ENCODE measurements around the gene OGFR. TPM values are rescaled to one million over a fixed set of nuclear protein-coding genes. Genes with fewer than 3 reads are reported as not detected.
"Not testable (repeated sequence)": the region's sequence is repeated elsewhere in the genome, so short reads cannot be mapped to it uniquely, and the experiment has no call there.

The OGFR gene
- total RNA-seq, 4 donors from 2014 or later, result 73.3 to 88.3 (median 76.3) TPM

DNA sequence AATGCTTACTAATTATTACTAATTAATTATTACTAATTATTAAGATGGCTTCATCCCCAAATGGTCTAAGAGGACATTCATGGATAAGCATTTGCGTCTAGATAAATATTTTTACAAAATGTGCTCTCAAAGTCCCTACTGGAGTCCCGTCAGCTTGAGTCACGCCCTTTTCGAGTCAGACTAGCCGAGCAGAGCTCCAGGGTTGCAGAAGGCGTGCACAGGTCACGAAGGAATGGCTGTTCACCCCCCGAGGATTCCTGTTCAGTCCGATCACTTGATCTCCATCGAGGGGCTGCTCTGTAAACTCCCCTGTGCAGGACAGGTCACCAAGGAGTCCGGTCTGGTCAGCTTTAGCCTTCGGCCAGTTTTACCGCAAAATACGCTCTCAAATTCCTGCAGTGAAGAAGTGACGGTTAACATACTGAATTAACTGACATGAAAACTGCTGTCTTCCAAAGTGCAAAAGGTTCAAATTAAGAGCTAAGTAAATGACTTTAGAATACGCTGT is 37.1 kb downstream of the OGFR start:
- Histone ChIP-seq H3K36me3 (no peaks in the 10 kb centered on the region), H3K4me3 (no peak overlapping the region), H3K27me3 (no peaks in the 10 kb centered on the region), H3K4me1 (peaks cover 0 to 4% (median 0%) of the 10 kb centered on the region in 4 donors), H3K9me3 (no peaks in the 10 kb centered on the region), H3K27ac (no peak overlapping the region)
- DNase-seq, result no peak
- TF ChIP-seq, protein P1, sequence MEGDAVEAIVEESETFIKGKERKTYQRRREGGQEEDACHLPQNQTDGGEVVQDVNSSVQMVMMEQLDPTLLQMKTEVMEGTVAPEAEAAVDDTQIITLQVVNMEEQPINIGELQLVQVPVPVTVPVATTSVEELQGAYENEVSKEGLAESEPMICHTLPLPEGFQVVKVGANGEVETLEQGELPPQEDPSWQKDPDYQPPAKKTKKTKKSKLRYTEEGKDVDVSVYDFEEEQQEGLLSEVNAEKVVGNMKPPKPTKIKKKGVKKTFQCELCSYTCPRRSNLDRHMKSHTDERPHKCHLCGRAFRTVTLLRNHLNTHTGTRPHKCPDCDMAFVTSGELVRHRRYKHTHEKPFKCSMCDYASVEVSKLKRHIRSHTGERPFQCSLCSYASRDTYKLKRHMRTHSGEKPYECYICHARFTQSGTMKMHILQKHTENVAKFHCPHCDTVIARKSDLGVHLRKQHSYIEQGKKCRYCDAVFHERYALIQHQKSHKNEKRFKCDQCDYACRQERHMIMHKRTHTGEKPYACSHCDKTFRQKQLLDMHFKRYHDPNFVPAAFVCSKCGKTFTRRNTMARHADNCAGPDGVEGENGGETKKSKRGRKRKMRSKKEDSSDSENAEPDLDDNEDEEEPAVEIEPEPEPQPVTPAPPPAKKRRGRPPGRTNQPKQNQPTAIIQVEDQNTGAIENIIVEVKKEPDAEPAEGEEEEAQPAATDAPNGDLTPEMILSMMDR (IDR thresholded peaks at IDR 0.05), result no peak
- TF ChIP-seq POLR2A (IDR thresholded peaks at IDR 0.05), result no peak

DNA sequence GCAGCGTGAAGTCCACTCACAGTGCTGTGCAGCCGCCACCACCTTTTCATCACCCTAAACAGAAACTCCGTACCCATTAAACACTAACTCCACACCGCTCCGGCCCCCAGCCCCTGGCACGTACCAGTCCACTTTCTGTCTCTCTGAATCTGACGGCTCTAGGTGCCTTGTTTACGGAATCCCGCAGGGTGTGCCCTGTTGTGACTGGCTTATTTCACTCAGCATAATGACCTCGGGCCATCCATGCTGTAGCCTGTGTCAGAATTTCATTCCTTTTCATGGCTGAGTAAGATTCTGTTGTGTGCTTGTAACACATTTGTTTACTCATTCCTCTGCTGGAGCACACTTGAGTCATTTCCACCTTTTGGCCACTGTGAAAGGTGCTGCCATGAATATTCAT is 39.0 kb downstream of the OGFR start:
- peak in 1 of 3 donors; percentile 42 for DNase-seq
- no peaks in the 10 kb centered on the region for H3K27me3 ChIP-seq
- no peaks in the 10 kb centered on the region for H3K9me3 ChIP-seq
- no peak overlapping the region for H3K27ac ChIP-seq
- no peak overlapping the region for H3K4me3 ChIP-seq
- H3K4me1 ChIP-seq, result no peaks in the 10 kb centered on the region
- no peak for TF ChIP-seq POLR2A (IDR thresholded peaks at IDR 0.05)
- TF ChIP-seq, protein P1 (IDR thresholded peaks at IDR 0.05), result no peak
- no peaks in the 10 kb centered on the region for H3K36me3 ChIP-seq

DNA sequence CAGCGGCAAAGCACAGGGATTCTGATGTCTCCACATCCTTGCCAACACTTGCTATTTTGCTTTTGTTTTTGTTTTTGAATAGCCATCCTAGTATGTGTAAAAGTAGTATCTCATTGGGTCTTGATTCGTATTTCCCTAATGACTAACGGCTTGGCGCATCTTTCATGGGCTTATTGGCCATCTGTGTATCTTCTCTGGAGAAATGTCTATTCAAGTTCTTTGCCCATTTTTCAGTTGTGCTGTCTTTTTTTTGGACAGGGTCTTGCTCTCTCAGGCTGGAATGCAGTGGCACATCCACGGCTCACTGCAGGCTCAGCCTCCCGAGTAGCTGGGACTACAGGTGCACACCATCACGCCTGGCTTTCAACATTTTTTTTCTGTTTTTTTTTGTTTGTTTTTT is 39.5 kb downstream of the OGFR start:
- H3K9me3 ChIP-seq, result no peaks in the 10 kb centered on the region
- no peak overlapping the region for H3K27ac ChIP-seq
- no peaks in the 10 kb centered on the region for H3K4me1 ChIP-seq
- H3K36me3 ChIP-seq, result no peaks in the 10 kb centered on the region
- peak in 1 of 3 donors; percentile 13 for DNase-seq
- no peak for TF ChIP-seq POLR2A (IDR thresholded peaks at IDR 0.05)
- TF ChIP-seq, protein P1 (IDR thresholded peaks at IDR 0.05), result no peak
- no peaks in the 10 kb centered on the region for H3K27me3 ChIP-seq
- no peak overlapping the region for H3K4me3 ChIP-seq

DNA sequence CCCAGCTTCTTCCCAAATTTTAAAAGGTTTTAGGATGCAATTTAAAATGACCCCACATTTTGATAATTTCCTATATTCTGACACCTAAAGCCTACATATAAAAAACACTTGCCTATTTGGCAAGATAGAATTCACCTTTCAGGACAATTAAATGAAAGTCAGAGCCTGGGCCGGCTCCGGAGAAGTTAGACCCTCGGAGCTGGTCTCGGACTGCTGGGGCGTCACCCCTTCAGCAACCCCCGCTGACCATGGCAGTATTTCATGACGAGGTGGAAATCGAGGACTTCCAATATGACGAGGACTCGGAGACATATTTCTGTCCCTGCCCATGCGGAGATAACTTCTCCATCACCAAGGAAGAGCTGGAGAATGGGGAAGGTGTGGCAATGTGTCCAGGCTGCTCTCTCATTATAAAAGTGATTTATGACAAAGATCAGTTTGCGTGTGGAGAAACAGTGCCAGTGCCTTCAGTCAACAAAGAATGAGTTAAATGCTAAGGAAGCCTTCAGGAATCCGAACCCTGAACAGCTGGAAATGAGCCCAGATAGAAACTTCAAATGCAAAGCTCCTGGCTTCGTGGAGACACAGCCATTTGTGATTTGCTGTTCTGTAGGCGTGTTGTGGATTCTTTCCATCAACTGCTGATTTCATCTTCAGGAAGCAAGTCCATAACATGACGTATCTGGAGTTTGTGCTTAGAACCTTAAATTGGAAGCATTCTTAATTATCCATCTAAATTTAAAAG is 41.0 kb downstream of the OGFR start:
- TF ChIP-seq, protein P1 (IDR thresholded peaks at IDR 0.05), result no peak
- no peak for TF ChIP-seq POLR2A (IDR thresholded peaks at IDR 0.05)
- no peak overlapping the region for H3K27ac ChIP-seq
- H3K36me3 ChIP-seq, result no peaks in the 10 kb centered on the region
- H3K4me3 ChIP-seq, result no peak overlapping the region
- DNase-seq, result no peak
- no peaks in the 10 kb centered on the region for H3K9me3 ChIP-seq
- H3K27me3 ChIP-seq, result no peaks in the 10 kb centered on the region
- H3K4me1 ChIP-seq, result no peaks in the 10 kb centered on the region

DNA sequence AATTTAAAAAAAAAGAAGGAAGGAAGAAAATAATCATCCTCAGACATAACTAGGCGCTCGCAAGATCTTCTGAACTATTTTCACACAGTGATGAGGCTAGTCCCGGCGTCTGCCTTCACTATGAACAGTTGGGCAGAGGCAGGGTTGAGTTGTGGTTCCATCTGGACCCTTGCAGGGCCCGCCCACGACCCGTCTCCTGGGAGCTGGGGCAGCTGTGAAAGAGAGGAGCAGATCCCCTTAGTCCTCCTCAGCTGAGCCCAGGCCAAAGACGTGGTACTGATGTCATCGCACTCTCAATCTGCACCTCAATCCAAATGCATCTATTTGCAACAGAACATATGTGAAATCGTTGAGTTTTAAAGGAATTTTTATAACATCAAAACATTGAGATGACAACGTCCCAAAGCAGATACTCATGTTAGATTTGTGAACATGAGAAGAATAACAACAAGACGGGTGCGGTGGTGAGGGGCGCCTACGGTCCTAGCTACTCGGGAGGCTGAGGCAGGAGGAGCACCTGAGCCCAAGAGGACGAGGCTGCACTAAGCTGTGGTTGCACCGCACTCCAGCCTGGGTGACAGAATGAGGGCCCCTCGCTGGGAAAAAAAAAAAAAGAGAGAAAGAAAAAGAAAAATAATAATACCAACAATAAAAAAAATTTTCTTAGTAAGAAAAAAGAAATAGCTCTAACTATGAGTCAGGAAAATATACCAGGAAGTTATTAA is 41.7 kb downstream of the OGFR start:
- Histone ChIP-seq H3K36me3 (no peaks in the 10 kb centered on the region), H3K27ac (no peak overlapping the region), H3K4me1 (no peaks in the 10 kb centered on the region), H3K27me3 (no peaks in the 10 kb centered on the region), H3K4me3 (no peak overlapping the region), H3K9me3 (no peaks in the 10 kb centered on the region)
- no peak for DNase-seq
- TF ChIP-seq, protein P1 (IDR thresholded peaks at IDR 0.05), result no peak
- TF ChIP-seq POLR2A (IDR thresholded peaks at IDR 0.05), result no peak

DNA sequence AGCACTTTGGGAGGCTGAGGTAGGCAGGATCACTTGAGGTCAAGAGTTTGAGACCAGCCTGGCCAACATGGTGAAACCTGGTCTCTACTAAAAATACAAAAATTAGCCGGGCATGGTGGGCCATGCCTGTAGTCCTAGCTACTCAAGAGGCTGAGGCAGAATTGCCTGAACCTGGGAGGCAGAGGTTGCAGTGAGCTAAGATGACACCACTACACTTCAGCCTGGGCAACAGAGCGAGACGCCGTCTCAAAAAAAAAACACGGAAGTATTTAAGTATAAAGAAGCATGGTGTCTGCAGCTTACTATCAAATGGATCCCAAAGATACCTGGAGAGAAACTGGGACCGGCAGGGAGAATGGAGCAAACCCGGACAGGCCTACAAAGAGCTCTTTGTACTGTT is 44.3 kb downstream of the OGFR start:
- H3K27ac ChIP-seq, H3K4me1 ChIP-seq, H3K27me3 ChIP-seq, H3K36me3 ChIP-seq, H3K4me3 ChIP-seq, H3K9me3 ChIP-seq, DNase-seq: not testable (repeated sequence)

Data from Peyer's patch (tissue), 4 donors.